Stimulated activated naive CD8-positive, alpha-beta T cell treated with anti-CD3 and anti-CD28 coated beads, Interleukin-15, amount 100 ng/mL, for 72 hours (primary cell): Measurements from ENCODE around the gene CLPTM1L.
"Not testable (repeated sequence)": the region's sequence is repeated elsewhere in the genome, so short reads cannot be mapped to it uniquely, and the experiment has no call there.

Source experiments
- ATAC-seq: fragments of 150-1000 bp; cut with Tn5 transposase; 2 replicates; pipeline ENCODE4 v1.10.0; 2021; ENCODE audit warnings: mild to moderate bottlenecking, moderate library complexity
- DNase-seq, 2 donors: peaks; one replicate each; pipeline ENCODE4 v3.0.0; 2021 to 2022
- H3K27ac Mint-ChIP-seq, 2 donors: one replicate each; pipeline ENCODE4 v1.8.0; 2022; ENCODE audit warnings: mild to moderate bottlenecking in 2 of 2, mixed read lengths in 2 of 2, moderate library complexity in 2 of 2
- H3K27me3 Mint-ChIP-seq: one replicate; pipeline ENCODE4 v1.8.0; 2022; ENCODE audit warnings: mixed read lengths
- H3K4me1 Mint-ChIP-seq: one replicate; pipeline ENCODE4 v1.8.0; 2022; ENCODE audit warnings: mild to moderate bottlenecking, mixed read lengths
- H3K4me3 Mint-ChIP-seq, 2 donors: one replicate each; pipeline ENCODE4 v1.8.0; 2022; ENCODE audit warnings: mild to moderate bottlenecking in 2 of 2, mixed read lengths in 2 of 2, moderate library complexity in 1 of 2
- H3K9me3 Mint-ChIP-seq, 2 donors: one replicate each; pipeline ENCODE4 v1.8.0; 2022; ENCODE audit warnings: mixed read lengths in 2 of 2

CLPTM1L gene

GRCh38 chr5:1330847-1331831, 13.8 kb downstream of the CLPTM1L start:
- H3K27ac Mint-ChIP-seq = no peak overlapping the region
- H3K4me1 Mint-ChIP-seq = peaks cover 3% of the 10 kb centered on the region
- no peak for DNase-seq
- no peaks in the 10 kb centered on the region for H3K9me3 Mint-ChIP-seq
- no peaks in the 10 kb centered on the region for H3K27me3 Mint-ChIP-seq
- no peak overlapping the region for H3K4me3 Mint-ChIP-seq
- peak; percentile 36 for ATAC-seq

GRCh38 chr5:1330146-1330846, 14.6 kb downstream of the CLPTM1L start:
- no peaks in the 10 kb centered on the region for H3K27me3 Mint-ChIP-seq
- H3K4me1 Mint-ChIP-seq = no peaks in the 10 kb centered on the region
- ATAC-seq (no peak), DNase-seq (no peak)
- H3K27ac Mint-ChIP-seq = no peak overlapping the region
- H3K4me3 Mint-ChIP-seq = no peak overlapping the region
- no peaks in the 10 kb centered on the region for H3K9me3 Mint-ChIP-seq

- ATAC-seq = no peak
- DNase-seq = no peak
- H3K4me1 Mint-ChIP-seq = no peaks in the 10 kb centered on the region
- no peaks in the 10 kb centered on the region for H3K9me3 Mint-ChIP-seq
- no peaks in the 10 kb centered on the region for H3K27me3 Mint-ChIP-seq
- peak overlapping the region in 1 of 2 donors; percentile 1 for H3K27ac Mint-ChIP-seq
- no peak overlapping the region for H3K4me3 Mint-ChIP-seq
Measured at GRCh38 chr5:1329111-1329579, 15.8 kb downstream of the CLPTM1L start.

GRCh38 chr5:1328237-1329110, 16.4 kb downstream of the CLPTM1L start:
- not testable (repeated sequence) for H3K4me1 Mint-ChIP-seq, H3K27me3 Mint-ChIP-seq, DNase-seq, H3K4me3 Mint-ChIP-seq, H3K9me3 Mint-ChIP-seq, ATAC-seq
- H3K27ac Mint-ChIP-seq = peak overlapping the region in 1 of 2 donors; percentile 1

GRCh38 chr5:1326901-1327756, 17.8 kb downstream of the CLPTM1L start:
- not testable (repeated sequence) for ATAC-seq, DNase-seq, H3K4me1 Mint-ChIP-seq, H3K27me3 Mint-ChIP-seq, H3K27ac Mint-ChIP-seq, H3K9me3 Mint-ChIP-seq, H3K4me3 Mint-ChIP-seq

- ATAC-seq, DNase-seq, H3K27me3 Mint-ChIP-seq, H3K9me3 Mint-ChIP-seq, H3K4me3 Mint-ChIP-seq, H3K4me1 Mint-ChIP-seq: not testable (repeated sequence)
- H3K27ac Mint-ChIP-seq = peak overlapping the region in 1 of 2 donors; percentile 47
Measured at GRCh38 chr5:1326532-1326875, 18.4 kb downstream of the CLPTM1L start.

- Mint-ChIP-seq H3K27ac (peak overlapping the region in 1 of 2 donors; percentile 53), H3K27me3 (no peaks in the 10 kb centered on the region), H3K4me3 (no peak overlapping the region), H3K4me1 (no peaks in the 10 kb centered on the region), H3K9me3 (no peaks in the 10 kb centered on the region)
- ATAC-seq (no peak), DNase-seq (no peak)
Measured at GRCh38 chr5:1325870-1326531, 18.9 kb downstream of the CLPTM1L start.

- H3K9me3 Mint-ChIP-seq = no peaks in the 10 kb centered on the region
- no peak for ATAC-seq
- no peak overlapping the region for H3K27ac Mint-ChIP-seq
- H3K4me1 Mint-ChIP-seq = no peaks in the 10 kb centered on the region
- H3K27me3 Mint-ChIP-seq = no peaks in the 10 kb centered on the region
- H3K4me3 Mint-ChIP-seq = no peak overlapping the region
- no peak for DNase-seq
Measured at GRCh38 chr5:1325191-1325741, 19.6 kb downstream of the CLPTM1L start.

GRCh38 chr5:1324719-1325190, 20.1 kb downstream of the CLPTM1L start:
- Mint-ChIP-seq H3K4me3 (no peak overlapping the region), H3K27ac (no peak overlapping the region), H3K4me1 (no peaks in the 10 kb centered on the region), H3K9me3 (no peaks in the 10 kb centered on the region), H3K27me3 (no peaks in the 10 kb centered on the region)
- ATAC-seq (no peak), DNase-seq (no peak)

GRCh38 chr5:1324301-1324700, 20.6 kb downstream of the CLPTM1L start:
- Mint-ChIP-seq H3K27ac (no peak overlapping the region), H3K27me3 (no peaks in the 10 kb centered on the region)
- no peak for DNase-seq

GRCh38 chr5:1323803-1324173, 21.1 kb downstream of the CLPTM1L start:
- no peaks in the 10 kb centered on the region for H3K27me3 Mint-ChIP-seq
- DNase-seq (no peak), ATAC-seq (no peak)
- no peak overlapping the region for H3K27ac Mint-ChIP-seq
- H3K4me3 Mint-ChIP-seq = no peak overlapping the region
- H3K9me3 Mint-ChIP-seq = no peaks in the 10 kb centered on the region
- H3K4me1 Mint-ChIP-seq = peaks cover 3% of the 10 kb centered on the region

More at GRCh38 chr5:1324301-1324700, 20.6 kb downstream of the CLPTM1L start:
- Mint-ChIP-seq H3K9me3 (no peaks in the 10 kb centered on the region), H3K4me1 (no peaks in the 10 kb centered on the region), H3K4me3 (no peak overlapping the region)
- ATAC-seq = no peak

GRCh38 chr5:1322955-1323802, 21.7 kb downstream of the CLPTM1L start:
- no peaks in the 10 kb centered on the region for H3K9me3 Mint-ChIP-seq
- no peak for ATAC-seq
- H3K4me1 Mint-ChIP-seq = peaks cover 9% of the 10 kb centered on the region
- no peak overlapping the region for H3K27ac Mint-ChIP-seq
- no peak overlapping the region for H3K4me3 Mint-ChIP-seq
- no peak for DNase-seq
- H3K27me3 Mint-ChIP-seq = no peaks in the 10 kb centered on the region
